CD14-positive monocyte (primary cell): ENCODE measurements around the gene CRISPLD2. TPM values are rescaled to one million over a fixed set of nuclear protein-coding genes. Genes with fewer than 3 reads are reported as not detected.

Source experiments
- DNase-seq, 3 donors: peaks; one replicate each; pipeline ENCODE4 v3.0.0-alpha.2; 2011 to 2022
- H2AFZ ChIP-seq: 2 replicates; pipeline ENCODE4 v1.6.0; 2012; ENCODE audit warnings: mild to moderate bottlenecking, low read depth, low read length, inconsistent platforms; ENCODE audit not compliant: insufficient read depth, poor library complexity, severe bottlenecking
- H3K27ac ChIP-seq, 2 donors: 1 replicate in 1 of 2; 2 replicates in 1 of 2; pipeline ENCODE4 v1.5.1; 2012 to 2013; ENCODE audit warnings: low read length in 2 of 2, control low read depth in 1 of 2, inconsistent platforms in 1 of 2, low read depth in 1 of 2, mild to moderate bottlenecking in 1 of 2
- H3K27me3 ChIP-seq, 2 donors: one replicate each; pipeline versions ENCODE4 v1.6.0 to v1.6.1; 2011 to 2013; ENCODE audit warnings: low read length in 2 of 2; ENCODE audit not compliant: control insufficient read depth in 2 of 2, insufficient read depth in 2 of 2
- H3K36me3 ChIP-seq, 2 donors: replicated peaks in 1 of 2; 1 replicate in 1 of 2; 2 replicates in 1 of 2; pipeline versions ENCODE4 v1.5.1 to v1.6.1; 2012 to 2013; ENCODE audit warnings: low read length in 2 of 2, control low read depth in 1 of 2, inconsistent platforms in 1 of 2, mild to moderate bottlenecking in 1 of 2; ENCODE audit not compliant: insufficient read depth in 2 of 2, control insufficient read depth in 1 of 2
- H3K4me1 ChIP-seq, 2 donors: 1 replicate in 1 of 2; 2 replicates in 1 of 2; pipeline versions ENCODE4 v1.5.1 to v1.6.1; 2012 to 2013; ENCODE audit warnings: low read length in 2 of 2, control low read depth in 1 of 2, inconsistent platforms in 1 of 2, mild to moderate bottlenecking in 1 of 2, moderate library complexity in 1 of 2; ENCODE audit not compliant: insufficient read depth in 2 of 2, control insufficient read depth in 1 of 2
- H3K4me2 ChIP-seq: replicated peaks from 2 replicates; pipeline ENCODE3; 2012; ENCODE audit warnings: low read length, moderate library complexity, mild to moderate bottlenecking; ENCODE audit not compliant: poor library complexity, severe bottlenecking; ENCODE audit errors: extremely low read depth
- H3K4me3 ChIP-seq, 3 experiments: fragments of 200-600 bp in 1 of 3; sonication (generic) in 1 of 3; replicated peaks in 1 of 3; 1 replicate in 2 of 3; 2 replicates in 1 of 3; pipeline ENCODE4 v1.5.1; 2011 to 2013; ENCODE audit warnings: low read length in 3 of 3, mild to moderate bottlenecking in 3 of 3, control low read depth in 2 of 3, low read depth in 2 of 3, inconsistent platforms in 1 of 3, moderate library complexity in 1 of 3
- H3K79me2 ChIP-seq: 2 replicates; pipeline ENCODE4 v1.6.0; 2012; ENCODE audit warnings: mild to moderate bottlenecking, control low read depth, inconsistent platforms, low read length, moderate library complexity; ENCODE audit not compliant: insufficient read depth
- H3K9ac ChIP-seq: 2 replicates; pipeline ENCODE4 v1.6.0; 2017; ENCODE audit warnings: low read length, mild to moderate bottlenecking; ENCODE audit not compliant: insufficient read depth, poor library complexity, severe bottlenecking
- H3K9me3 ChIP-seq, 2 donors: replicated peaks in 1 of 2; 1 replicate in 1 of 2; 2 replicates in 1 of 2; pipeline versions ENCODE4 v1.5.1 to v1.6.1; 2012 to 2013; ENCODE audit warnings: low read length in 2 of 2, control low read depth in 1 of 2; ENCODE audit not compliant: control insufficient read depth in 1 of 2, insufficient read depth in 1 of 2
- H4K20me1 ChIP-seq: 2 replicates; pipeline ENCODE4 v1.6.0; 2012; ENCODE audit warnings: mild to moderate bottlenecking, low read length, control low read depth, moderate library complexity; ENCODE audit not compliant: insufficient read depth
- H3K27ac Mint-ChIP-seq, 7 donors: one replicate each; pipeline ENCODE4 v1.8.0; 2020; ENCODE audit warnings: mild to moderate bottlenecking in 7 of 7, mixed read lengths in 7 of 7, moderate library complexity in 6 of 7, inconsistent platforms in 2 of 7
- H3K27me3 Mint-ChIP-seq, 3 donors: one replicate each; pipeline ENCODE4 v1.8.0; 2021 to 2022; ENCODE audit warnings: low read depth in 3 of 3, mild to moderate bottlenecking in 3 of 3, mixed read lengths in 3 of 3, moderate library complexity in 3 of 3, inconsistent platforms in 1 of 3
- H3K36me3 Mint-ChIP-seq, 2 donors: one replicate each; pipeline ENCODE4 v1.8.0; 2020; ENCODE audit warnings: mixed read lengths in 2 of 2, inconsistent platforms in 1 of 2, mild to moderate bottlenecking in 1 of 2
- H3K4me1 Mint-ChIP-seq: one replicate; pipeline ENCODE4 v1.8.0; 2020; ENCODE audit warnings: mild to moderate bottlenecking, mixed read lengths
- H3K4me3 Mint-ChIP-seq, 2 donors: one replicate each; pipeline ENCODE4 v1.8.0; 2020; ENCODE audit warnings: mild to moderate bottlenecking in 2 of 2, mixed read lengths in 2 of 2, moderate library complexity in 1 of 2
- H3K9me3 Mint-ChIP-seq, 7 donors: one replicate each; pipeline ENCODE4 v1.8.0; 2020 to 2022; ENCODE audit warnings: mixed read lengths in 7 of 7, mild to moderate bottlenecking in 6 of 7, moderate library complexity in 6 of 7, inconsistent platforms in 2 of 7
- CTCF ChIP-seq: fragments of 200-600 bp; IDR thresholded peaks from one replicate; pipeline ENCODE4 v1.8.0; 2022; ENCODE audit warnings: antibody characterized with exemption, mild to moderate bottlenecking
- WGBS: methylation state at CpG from one replicate; pipeline ENCODE4 v1.1.5; 2013; ENCODE audit warnings: missing lambda C conversion rate; ENCODE audit not compliant: insufficient coverage; 5-methylcytosine and 5-hydroxymethylcytosine counted together
- intact Hi-C, 2 donors: fragments of 100-400 bp; cut with micrococcal nuclease; formaldehyde crosslinking; loops; one replicate each; pipeline versions ENCODE4 v1.15.0 to v1.15.1; 2023
- polyA plus RNA-seq, 3 donors: library from polyadenylated mRNA; depleted of rRNA in 1 of 3; unstranded in 2 of 3; stranded (reverse) in 1 of 3; fragments of 300-500 nt in 2 of 3; fragments of >200 nt in 1 of 3; fragmentation: Illumina TruSeq in 2 of 3; gene quantifications; 1 replicate in 2 of 3; 2 replicates in 1 of 3; pipeline ENCODE4 v1.2.3, GENCODE V29; 2012 to 2021

CRISPLD2 gene
- polyA plus RNA-seq, 3 donors: 40.7 to 90.4 (median 69.0) TPM

- no peak for TF ChIP-seq CTCF
- Histone ChIP-seq H4K20me1 (no peaks in the 10 kb centered on the region), H3K4me3 (no peak overlapping the region), H3K9ac (peak overlapping the region; percentile 12), H3K4me1 (peaks cover 11 to 14% of the 10 kb centered on the region in 2 donors), H3K4me2 (peak overlapping the region; percentile 34), H3K27ac (no peak overlapping the region), H3K27me3 (peaks cover 0 to 6% of the 10 kb centered on the region in 2 donors), H2AFZ (peak overlapping the region; percentile 47), H3K36me3 (peaks cover 45 to 86% of the 10 kb centered on the region in 2 donors), H3K79me2 (no peaks in the 10 kb centered on the region), H3K9me3 (no peaks in the 10 kb centered on the region)
- WGBS: 38% methylated on average over 25 of the region's 25 CpGs
- Mint-ChIP-seq H3K9me3 (peaks cover 2 to 9% (median 6%) of the 10 kb centered on the region in 7 donors), H3K4me3 (peak overlapping the region; percentile 51 to 54), H3K27me3 (peaks cover 4 to 30% (median 8%) of the 10 kb centered on the region in 3 donors), H3K4me1 (peaks cover 34% of the 10 kb centered on the region), H3K27ac (peak overlapping the region in 1 of 7 donors; percentile 26), H3K36me3 (peaks cover 91 to 98% of the 10 kb centered on the region in 2 donors)
- no peak for DNase-seq
- intact Hi-C loops: no loop called here
Observed at GRCh38 chr16:84884596-84885341, 65.0 kb downstream of the CRISPLD2 start.

- no peaks in the 10 kb centered on the region for H3K9me3 ChIP-seq
- peak overlapping the region; percentile 34 for H3K4me2 ChIP-seq
- H3K4me3 Mint-ChIP-seq: peak overlapping the region in 1 of 2 donors; percentile 51
- H3K27me3 ChIP-seq: peaks cover 0 to 6% of the 10 kb centered on the region in 2 donors
- H3K27ac Mint-ChIP-seq: peak overlapping the region in 1 of 7 donors; percentile 26
- no peak overlapping the region for H3K27ac ChIP-seq
- peaks cover 2 to 9% (median 6%) of the 10 kb centered on the region in 7 donors for H3K9me3 Mint-ChIP-seq
- H4K20me1 ChIP-seq: no peaks in the 10 kb centered on the region
- peaks cover 87 to 98% of the 10 kb centered on the region in 2 donors for H3K36me3 Mint-ChIP-seq
- 57% methylated on average over 4 of the region's 9 CpGs for WGBS
- H3K27me3 Mint-ChIP-seq: peaks cover 4 to 30% (median 8%) of the 10 kb centered on the region in 3 donors
- peaks cover 43 to 86% of the 10 kb centered on the region in 2 donors for H3K36me3 ChIP-seq
- H3K4me1 Mint-ChIP-seq: peaks cover 30% of the 10 kb centered on the region
- H3K4me1 ChIP-seq: peaks cover 11 to 14% of the 10 kb centered on the region in 2 donors
- no peaks in the 10 kb centered on the region for H3K79me2 ChIP-seq
- no peak overlapping the region for H3K4me3 ChIP-seq
- peak overlapping the region; percentile 12 for H3K9ac ChIP-seq
- intact Hi-C loops: no loop called here
- TF ChIP-seq CTCF: no peak
- H2AFZ ChIP-seq: peak overlapping the region; percentile 47
- no peak for DNase-seq
Observed at GRCh38 chr16:84885342-84885910, 65.6 kb downstream of the CRISPLD2 start.
